K562 (cell line): Measurements from ENCODE around the gene GFI1B. TPM values are rescaled to one million over a fixed set of nuclear protein-coding genes. Genes with fewer than 3 reads are reported as not detected.

ENCODE experiments used
- ASH1L ChIP-seq: fragments of 450-650 bp; IDR thresholded peaks from 2 replicates; pipeline ENCODE4 v1.6.1; 2018; ENCODE audit warnings: borderline replicate concordance, mild to moderate bottlenecking, low read depth; ENCODE audit not compliant: partially characterized antibody
- BCOR ChIP-seq: fragments of 450-650 bp; IDR thresholded peaks from 2 replicates; pipeline ENCODE4 v1.6.1; 2016
- CBX3 ChIP-seq, 2 experiments: IDR thresholded peaks; 1 replicate in 1 of 2; 2 replicates in 1 of 2; pipeline ENCODE4 v1.6.1; 2012; ENCODE audit warnings: inconsistent platforms in 2 of 2, low read length in 2 of 2, borderline replicate concordance in 1 of 2, control low read depth in 1 of 2
- CREB1 ChIP-seq, 2 experiments: sonication (generic) in 1 of 2; formaldehyde crosslinking in 1 of 2; IDR thresholded peaks; 2 replicates each; pipeline versions ENCODE4 v1.6.1 to v1.8.0; 2012 to 2022; ENCODE audit warnings: inconsistent platforms in 1 of 2, mild to moderate bottlenecking in 1 of 2, missing genetic modification reagents in 1 of 2, moderate library complexity in 1 of 2
- ESRRB ChIP-seq: fragments of 250-450 bp; sonication (Bioruptor Pico); IDR thresholded peaks from 2 replicates; pipeline ENCODE4 v1.5.0; 2020; ENCODE audit warnings: mild to moderate bottlenecking, moderate library complexity, borderline replicate concordance
- GTF2A2 ChIP-seq: IDR thresholded peaks from 2 replicates; pipeline ENCODE4 v1.6.1; 2016; ENCODE audit warnings: mild to moderate bottlenecking, missing genetic modification characterization, missing compliant biosample characterization
- IFI16 ChIP-seq: fragments of 250-450 bp; sonication (Bioruptor Pico); IDR thresholded peaks from 2 replicates; pipeline ENCODE4 v2.1.2; 2022; ENCODE audit warnings: mild to moderate bottlenecking, inconsistent platforms
- KDM5B ChIP-seq: fragments of 200-600 bp; sonication (generic); IDR thresholded peaks from 2 replicates; pipeline ENCODE4 v1.6.1; 2012; ENCODE audit warnings: low read depth, mild to moderate bottlenecking, moderate library complexity, low read length, control low read depth, inconsistent platforms; ENCODE audit not compliant: insufficient replicate concordance
- KLF16 ChIP-seq: IDR thresholded peaks from 2 replicates; pipeline ENCODE4 v1.6.1; 2016; ENCODE audit warnings: antibody characterized with exemption
- MTA3 ChIP-seq: fragments of 450-650 bp; formaldehyde crosslinking; IDR thresholded peaks from 2 replicates; pipeline ENCODE4 v1.6.1; 2017; ENCODE audit warnings: mild to moderate bottlenecking, borderline replicate concordance
- NR2C1 ChIP-seq, 2 experiments: fragments of 450-650 bp; IDR thresholded peaks; 2 replicates each; pipeline ENCODE4 v1.6.1; 2017; ENCODE audit warnings: mild to moderate bottlenecking in 2 of 2, antibody characterized with exemption in 1 of 2, inconsistent platforms in 1 of 2, missing compliant biosample characterization in 1 of 2, missing genetic modification characterization in 1 of 2
- POLR2B ChIP-seq: fragments of 450-650 bp; IDR thresholded peaks from 2 replicates; pipeline ENCODE4 v1.6.1; 2018; ENCODE audit warnings: low read depth; ENCODE audit not compliant: partially characterized antibody
- POU5F1 ChIP-seq: fragments of 150-350 bp; IDR thresholded peaks from 2 replicates; pipeline ENCODE4 v1.6.1; 2014; ENCODE audit warnings: borderline replicate concordance, low read length, low read depth, mild to moderate bottlenecking; ENCODE audit not compliant: partially characterized antibody
- RFX1 ChIP-seq: fragments of 450-650 bp; IDR thresholded peaks from 2 replicates; pipeline ENCODE4 v1.6.1; 2016; ENCODE audit warnings: mild to moderate bottlenecking, moderate library complexity
- SPI1 ChIP-seq: IDR thresholded peaks from 2 replicates; pipeline ENCODE4 v1.6.1; 2011; ENCODE audit warnings: low read depth, low read length, control low read depth, borderline replicate concordance
- TAF1 ChIP-seq: IDR thresholded peaks from 2 replicates; pipeline ENCODE4 v1.6.1; 2011; ENCODE audit warnings: mild to moderate bottlenecking, low read length, moderate library complexity; ENCODE audit not compliant: insufficient read depth, control insufficient read depth, severe bottlenecking; ENCODE audit errors: extremely low read depth
- TEAD1 ChIP-seq, 2 experiments: fragments of 450-650 bp in 1 of 2; sonication (generic) in 1 of 2; formaldehyde crosslinking; IDR thresholded peaks; 2 replicates each; pipeline versions ENCODE4 v1.4.0 to v1.8.0; 2020 to 2022; ENCODE audit warnings: mild to moderate bottlenecking in 2 of 2, missing genetic modification reagents in 1 of 2
- ZNF232 ChIP-seq: sonication (generic); formaldehyde crosslinking; IDR thresholded peaks from 2 replicates; pipeline ENCODE4 v1.8.0; 2022; ENCODE audit warnings: mild to moderate bottlenecking, missing genetic modification reagents
- ZNF3 ChIP-seq: fragments of 250-450 bp; sonication (Bioruptor Pico); IDR thresholded peaks from 2 replicates; pipeline ENCODE4 v1.5.0; 2021; ENCODE audit warnings: mild to moderate bottlenecking, moderate library complexity
- ZNF699 ChIP-seq: fragments of 250-450 bp; sonication (Bioruptor Pico); IDR thresholded peaks from 2 replicates; pipeline ENCODE4 v1.8.0; 2021; ENCODE audit warnings: mild to moderate bottlenecking, moderate library complexity; ENCODE audit not compliant: insufficient replicate concordance
- polyA plus RNA-seq, 8 experiments: library from polyadenylated mRNA; depleted of rRNA in 4 of 8; stranded (reverse) in 5 of 8; unstranded in 3 of 8; fragments of >200 nt; fragmentation: Nextera tagmentation in 2 of 8; fragmentation: Illumina TruSeq in 1 of 8; extraction: Ambion mirVana in 2 of 8; extraction: Trizol in 1 of 8; gene quantifications; 2 replicates each; pipeline versions ENCODE4 v1.2.1 to v1.2.3, GENCODE V29; 2011 to 2014; ENCODE audit warnings: inconsistent platforms in 1 of 8, missing spikeins in 1 of 8
- total RNA-seq, 7 experiments: library from RNA; depleted of rRNA in 6 of 7; stranded (reverse); fragments of >200 nt in 6 of 7; fragmentation: Illumina TruSeq in 2 of 7; extraction: Trizol in 2 of 7; gene quantifications; 2 replicates each; pipeline versions ENCODE4 v1.2.1 to v1.2.3, GENCODE V29; 2011 to 2021; ENCODE audit warnings: low replicate concordance in 1 of 7
- TF ChIP-seq, protein P1 (sequence below): fragments of 450-650 bp; IDR thresholded peaks from 2 replicates; pipeline ENCODE4 v1.6.1; 2014; ENCODE audit warnings: low read depth, mild to moderate bottlenecking, moderate library complexity, borderline replicate concordance
- TF ChIP-seq, protein P2 (sequence below): fragments of 450-650 bp; formaldehyde crosslinking; IDR thresholded peaks from 2 replicates; pipeline ENCODE4 v1.4.0; 2020; ENCODE audit warnings: mild to moderate bottlenecking
- TF ChIP-seq, protein P3 (sequence below), 3 experiments: fragments of 200-800 bp in 1 of 3; sonication (Bioruptor generic) in 1 of 3; sonication (generic) in 1 of 3; formaldehyde crosslinking in 1 of 3; IDR thresholded peaks; 2 replicates each; pipeline versions ENCODE4 v1.6.1 to v1.8.0; 2016 to 2022; ENCODE audit warnings: mild to moderate bottlenecking in 2 of 3, missing compliant biosample characterization in 2 of 3, missing genetic modification characterization in 2 of 3, missing genetic modification reagents in 1 of 3

The GFI1B gene
- total and polyA plus RNA-seq, 9 of the 15 experiments (the other 6 are each of a cell fraction or from before 2014, with no cell fraction given) = 8.0 to 75.7 (median 34.5) TPM

DNA sequence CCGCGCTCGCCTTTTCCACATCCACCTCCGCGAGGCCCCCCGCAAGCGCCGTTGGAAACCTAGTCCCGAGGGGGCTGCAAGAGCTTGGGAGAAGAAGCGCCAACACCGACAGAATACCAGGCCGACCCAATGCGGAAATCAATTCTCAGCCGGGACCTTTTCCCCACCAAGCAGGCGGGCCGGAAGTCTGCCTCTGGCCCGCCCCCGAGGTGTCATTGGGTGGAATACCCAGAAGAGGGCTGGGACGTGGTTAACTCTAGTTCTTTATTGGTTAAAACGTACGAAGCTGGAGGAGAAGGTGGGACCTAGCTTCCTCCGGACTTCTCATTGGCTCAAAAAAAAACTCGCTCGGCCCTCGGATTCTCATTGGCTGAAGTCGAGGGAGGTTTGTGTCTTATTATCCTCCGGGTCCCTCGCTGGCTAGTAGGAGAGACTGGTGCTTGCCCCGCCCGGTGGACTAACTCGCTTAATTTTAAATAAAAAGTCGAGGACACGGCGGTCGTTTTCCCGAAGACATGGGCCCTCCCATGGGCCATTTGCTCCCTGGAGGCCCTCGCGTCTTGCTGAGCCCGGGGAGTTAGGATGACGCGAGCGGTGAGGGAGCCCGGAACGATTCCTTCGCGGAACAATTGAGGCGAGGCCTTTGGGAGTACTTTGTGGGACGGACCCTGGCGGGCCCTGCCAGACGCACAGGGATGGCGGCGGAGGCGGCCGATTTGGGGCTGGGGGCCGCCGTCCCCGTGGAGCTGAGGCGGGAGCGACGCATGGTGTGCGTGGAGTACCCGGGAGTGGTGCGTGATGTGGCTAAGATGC lies 52.0 kb downstream of the GFI1B start, which contains the start of gene GTF3C5 (continued):
- TF ChIP-seq TEAD1 (CRISPR knock-in tag; IDR thresholded peaks at IDR 0.05) (peak in 1 of 2 experiments; percentile 51; a peak in 1 of 4 replicates), IFI16 (CRISPR knock-in tag) (no peak), ESRRB (CRISPR knock-in tag) (no peak), ZNF699 (CRISPR knock-in tag) (no peak), ZNF232 (CRISPR knock-in tag) (0 out of 2 replicates have a peak, but pooled peaks have one; percentile 14), CREB1 (IDR thresholded peaks at IDR 0.05) (peak; percentile 14), CREB1 (CRISPR knock-in tag; IDR thresholded peaks at IDR 0.05) (peak; percentile 66; the same call in 1 of the 2 replicates), BCOR (peak; percentile 38; the same call in 1 of the 2 replicates), KLF16 (no peak), CBX3 (IDR thresholded peaks at IDR 0.05; ENCODE audit: borderline replicate concordance in 1 of 2, low read length in 2 of 2) (peak in 1 of 2 experiments; percentile 91; a peak in 2 of 3 replicates), MTA3 (peak; percentile 95), ZNF3 (CRISPR knock-in tag) (no peak), ASH1L (peak; percentile 91), POU5F1 (no peak), TAF1 (peak; percentile 99), SPI1 (0 out of 2 replicates have a peak, but pooled peaks have one; percentile 7), RFX1 (no peak), KDM5B (peak; percentile 70), GTF2A2 (tag) (peak; percentile 94), NR2C1 (IDR thresholded peaks at IDR 0.05) (peak; percentile 68), NR2C1 (tag; IDR thresholded peaks at IDR 0.05) (peak; percentile 75), POLR2B (peak; percentile 84)
- TF ChIP-seq, protein P1, sequence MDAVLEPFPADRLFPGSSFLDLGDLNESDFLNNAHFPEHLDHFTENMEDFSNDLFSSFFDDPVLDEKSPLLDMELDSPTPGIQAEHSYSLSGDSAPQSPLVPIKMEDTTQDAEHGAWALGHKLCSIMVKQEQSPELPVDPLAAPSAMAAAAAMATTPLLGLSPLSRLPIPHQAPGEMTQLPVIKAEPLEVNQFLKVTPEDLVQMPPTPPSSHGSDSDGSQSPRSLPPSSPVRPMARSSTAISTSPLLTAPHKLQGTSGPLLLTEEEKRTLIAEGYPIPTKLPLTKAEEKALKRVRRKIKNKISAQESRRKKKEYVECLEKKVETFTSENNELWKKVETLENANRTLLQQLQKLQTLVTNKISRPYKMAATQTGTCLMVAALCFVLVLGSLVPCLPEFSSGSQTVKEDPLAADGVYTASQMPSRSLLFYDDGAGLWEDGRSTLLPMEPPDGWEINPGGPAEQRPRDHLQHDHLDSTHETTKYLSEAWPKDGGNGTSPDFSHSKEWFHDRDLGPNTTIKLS = peak; percentile 80
- TF ChIP-seq, protein P2, sequence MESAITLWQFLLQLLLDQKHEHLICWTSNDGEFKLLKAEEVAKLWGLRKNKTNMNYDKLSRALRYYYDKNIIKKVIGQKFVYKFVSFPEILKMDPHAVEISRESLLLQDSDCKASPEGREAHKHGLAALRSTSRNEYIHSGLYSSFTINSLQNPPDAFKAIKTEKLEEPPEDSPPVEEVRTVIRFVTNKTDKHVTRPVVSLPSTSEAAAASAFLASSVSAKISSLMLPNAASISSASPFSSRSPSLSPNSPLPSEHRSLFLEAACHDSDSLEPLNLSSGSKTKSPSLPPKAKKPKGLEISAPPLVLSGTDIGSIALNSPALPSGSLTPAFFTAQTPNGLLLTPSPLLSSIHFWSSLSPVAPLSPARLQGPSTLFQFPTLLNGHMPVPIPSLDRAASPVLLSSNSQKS (CRISPR knock-in tag) = no peak
- TF ChIP-seq, protein P3, sequence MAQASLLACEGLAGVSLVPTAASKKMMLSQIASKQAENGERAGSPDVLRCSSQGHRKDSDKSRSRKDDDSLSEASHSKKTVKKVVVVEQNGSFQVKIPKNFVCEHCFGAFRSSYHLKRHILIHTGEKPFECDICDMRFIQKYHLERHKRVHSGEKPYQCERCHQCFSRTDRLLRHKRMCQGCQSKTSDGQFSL (CRISPR knock-in tag; IDR thresholded peaks at IDR 0.05) = no peak
- TF ChIP-seq, protein P3 (tag; IDR thresholded peaks at IDR 0.05) = no peak
